ENCODE results near the gene ANKS6. TPM values are rescaled to one million over a fixed set of nuclear protein-coding genes. Genes with fewer than 3 reads are reported as not detected.

ANKS6 gene
- total RNA-seq, 1 donor from 2014 or later, result 30.9 TPM

GRCh38 chr9:98773721-98774120 lies 22.6 kb downstream of the ANKS6 start:
- Mint-ChIP-seq H3K4me3 (no peak overlapping the region), H3K9me3 (no peaks in the 10 kb centered on the region), H3K4me1 (no peaks in the 10 kb centered on the region), H3K36me3 (ENCODE audit: low read depth) (peaks cover 17% of the 10 kb centered on the region), H3K27ac (ENCODE audit: unreplicated experiment) (no peak overlapping the region), H3K27me3 (ENCODE audit: low read depth) (no peaks in the 10 kb centered on the region)
- no peak for DNase-seq (ENCODE audit: low read depth, low spot score)
- TF ChIP-seq CTCF (conservative IDR thresholded peaks at IDR 0.05), result no peak

- Mint-ChIP-seq H3K36me3 (ENCODE audit: low read depth) (peaks cover 17% of the 10 kb centered on the region), H3K4me1 (no peaks in the 10 kb centered on the region), H3K27me3 (ENCODE audit: low read depth) (no peaks in the 10 kb centered on the region), H3K27ac (ENCODE audit: unreplicated experiment) (no peak overlapping the region), H3K4me3 (no peak overlapping the region), H3K9me3 (no peaks in the 10 kb centered on the region)
- no peak for DNase-seq (ENCODE audit: low read depth, low spot score)
- TF ChIP-seq CTCF (conservative IDR thresholded peaks at IDR 0.05), result no peak
Measured at GRCh38 chr9:98772364-98773155, 23.8 kb downstream of the ANKS6 start.

GRCh38 chr9:98771209-98771874 lies 25.0 kb downstream of the ANKS6 start:
- no peaks in the 10 kb centered on the region for H3K9me3 Mint-ChIP-seq
- no peak overlapping the region for H3K27ac Mint-ChIP-seq (ENCODE audit: unreplicated experiment)
- H3K36me3 Mint-ChIP-seq (ENCODE audit: low read depth), result peaks cover 17% of the 10 kb centered on the region
- DNase-seq (ENCODE audit: low read depth, low spot score), result no peak
- no peaks in the 10 kb centered on the region for H3K4me1 Mint-ChIP-seq
- no peak for TF ChIP-seq CTCF (conservative IDR thresholded peaks at IDR 0.05)
- no peak overlapping the region for H3K4me3 Mint-ChIP-seq
- no peaks in the 10 kb centered on the region for H3K27me3 Mint-ChIP-seq (ENCODE audit: low read depth)

GRCh38 chr9:98770717-98771116 lies 25.6 kb downstream of the ANKS6 start:
- Mint-ChIP-seq H3K4me3 (no peak overlapping the region), H3K4me1 (no peaks in the 10 kb centered on the region), H3K9me3 (no peaks in the 10 kb centered on the region), H3K27ac (ENCODE audit: unreplicated experiment) (no peak overlapping the region), H3K27me3 (ENCODE audit: low read depth) (no peaks in the 10 kb centered on the region), H3K36me3 (ENCODE audit: low read depth) (peaks cover 19% of the 10 kb centered on the region)
- no peak for TF ChIP-seq CTCF (conservative IDR thresholded peaks at IDR 0.05)
- no peak for DNase-seq (ENCODE audit: low read depth, low spot score)

GRCh38 chr9:98768344-98768743 lies 28.0 kb downstream of the ANKS6 start:
- no peak for TF ChIP-seq CTCF (conservative IDR thresholded peaks at IDR 0.05)
- no peak for DNase-seq (ENCODE audit: low read depth, low spot score)
- no peaks in the 10 kb centered on the region for H3K27me3 Mint-ChIP-seq (ENCODE audit: low read depth)
- H3K27ac Mint-ChIP-seq (ENCODE audit: unreplicated experiment), result no peak overlapping the region
- no peak overlapping the region for H3K4me3 Mint-ChIP-seq
- peaks cover 29% of the 10 kb centered on the region for H3K36me3 Mint-ChIP-seq (ENCODE audit: low read depth)
- H3K9me3 Mint-ChIP-seq, result no peaks in the 10 kb centered on the region
- H3K4me1 Mint-ChIP-seq, result no peaks in the 10 kb centered on the region

Data from neural crest cell (in vitro differentiated cells).